Activated T-helper 1 cell treated with Interleukin-2 at 50 U/mL for 16 hours (primary cell): ENCODE measurements around the gene ISYNA1.
"Not testable (repeated sequence)": the region's sequence is repeated elsewhere in the genome, so short reads cannot be mapped to it uniquely, and the experiment has no call there.

Experiments
- DNase-seq: peaks from one replicate; pipeline ENCODE4 v3.0.0-alpha.2; 2020; ENCODE audit warnings: low read depth

The ISYNA1 gene

GRCh38 chr19:18419195-18419698, 18.7 kb downstream of the ISYNA1 start, which contains the start of gene SSBP4:
SSBP4 (plus strand) TSS chr19:18419398; CDS start chr19:18419649, 251 bp downstream.
- DNase-seq: peak; percentile 54

GRCh38 chr19:18418483-18419194, 19.3 kb downstream of the ISYNA1 start:
- no peak for DNase-seq

GRCh38 chr19:18418029-18418482, 19.9 kb downstream of the ISYNA1 start:
- DNase-seq: no peak

- DNase-seq: no peak
These were observed 20.5 kb downstream of the ISYNA1 start for GRCh38 chr19:18417250-18418028.

GRCh38 chr19:18416778-18417249, 21.1 kb downstream of the ISYNA1 start:
- DNase-seq: no peak

- no peak for DNase-seq
These were observed 22.6 kb downstream of the ISYNA1 start for GRCh38 chr19:18415178-18415867.

- no peak for DNase-seq
These were observed 23.3 kb downstream of the ISYNA1 start for GRCh38 chr19:18414504-18415177.

- no peak for DNase-seq
These were observed 25.2 kb downstream of the ISYNA1 start for GRCh38 chr19:18412610-18413239.

- DNase-seq: no peak
These were observed 29.9 kb downstream of the ISYNA1 start for GRCh38 chr19:18408053-18408476.

GRCh38 chr19:18406749-18407148, 31.2 kb downstream of the ISYNA1 start:
- no peak for DNase-seq

- DNase-seq: not testable (repeated sequence)
These were observed 32.2 kb downstream of the ISYNA1 start for GRCh38 chr19:18405754-18406153.

GRCh38 chr19:18402455-18403248, 35.3 kb downstream of the ISYNA1 start:
- not testable (repeated sequence) for DNase-seq

- DNase-seq: no peak
These were observed 36.3 kb downstream of the ISYNA1 start for GRCh38 chr19:18401580-18402112.

- DNase-seq: no peak
These were observed 38.9 kb downstream of the ISYNA1 start for GRCh38 chr19:18399008-18399407.

GRCh38 chr19:18397242-18398202, 40.4 kb downstream of the ISYNA1 start, which contains the start of gene LRRC25:
LRRC25 (minus strand) TSS chr19:18397622; CDS start chr19:18396963, 659 bp downstream.
- no peak for DNase-seq

GRCh38 chr19:18396471-18397241, 41.3 kb downstream of the ISYNA1 start:
- no peak for DNase-seq

GRCh38 chr19:18393836-18394235, 44.1 kb downstream of the ISYNA1 start:
- DNase-seq: no peak

GRCh38 chr19:18392926-18393325, 45.0 kb downstream of the ISYNA1 start:
- DNase-seq: no peak
